Suprapubic skin (tissue), 4 donors: ENCODE data around the gene SCO2. TPM values are rescaled to one million over a fixed set of nuclear protein-coding genes. Genes with fewer than 3 reads are reported as not detected.

ENCODE experiments used
- DNase-seq, 2 donors: peaks; one replicate each; pipeline ENCODE4 v3.0.0-alpha.2; 2019; ENCODE audit warnings: low spot score in 2 of 2
- H3K27ac ChIP-seq: fragments of 200-600 bp; sonication (generic); one replicate; pipeline ENCODE4 v1.5.1; 2019
- H3K27me3 ChIP-seq: fragments of 200-600 bp; sonication (generic); one replicate; pipeline ENCODE4 v1.5.1; 2019
- H3K36me3 ChIP-seq: fragments of 200-600 bp; sonication (generic); one replicate; pipeline ENCODE4 v1.5.1; 2019
- H3K4me1 ChIP-seq: fragments of 200-600 bp; sonication (generic); one replicate; pipeline ENCODE4 v1.5.1; 2019
- H3K4me3 ChIP-seq: fragments of 200-600 bp; sonication (generic); one replicate; pipeline ENCODE4 v1.5.1; 2019; ENCODE audit warnings: mild to moderate bottlenecking
- H3K9me3 ChIP-seq: fragments of 200-600 bp; sonication (generic); one replicate; pipeline ENCODE4 v1.5.1; 2019
- CTCF ChIP-seq, 2 donors: fragments of 200-600 bp in 1 of 2; fragments of 450-650 bp in 1 of 2; sonication (generic) in 1 of 2; IDR thresholded peaks; one replicate each; pipeline ENCODE4 v1.5.1; 2016 to 2019; ENCODE audit warnings: antibody characterized with exemption in 2 of 2, mild to moderate bottlenecking in 1 of 2, moderate library complexity in 1 of 2
- EP300 ChIP-seq: sonication (generic); formaldehyde crosslinking; IDR thresholded peaks from one replicate; pipeline ENCODE4 v1.6.1; 2017; ENCODE audit warnings: antibody characterized with exemption
- POLR2A ChIP-seq, 2 donors: fragments of 450-650 bp; IDR thresholded peaks; one replicate each; pipeline ENCODE4 v1.6.1; 2017; ENCODE audit warnings: antibody characterized with exemption in 2 of 2, mild to moderate bottlenecking in 2 of 2, moderate library complexity in 2 of 2
- POLR2AphosphoS5 ChIP-seq, 3 donors: sonication (generic); formaldehyde crosslinking; IDR thresholded peaks; one replicate each; pipeline ENCODE4 v1.6.1; 2017; ENCODE audit warnings: antibody characterized with exemption in 3 of 3
- WGBS: methylation state at CpG from one replicate; pipeline ENCODE4 v1.1.5; 2018; 5-methylcytosine and 5-hydroxymethylcytosine counted together
- total RNA-seq, 4 donors: library from RNA; depleted of rRNA; stranded (reverse); fragments of >200 nt; gene quantifications; one replicate each; pipeline ENCODE4 v1.1.0, GENCODE V29; 2016

SCO2 gene
- total RNA-seq, 4 donors from 2014 or later, result 1.7 to 7.9 (median 4.7) TPM; not detected in 1

- H3K9me3 ChIP-seq, result no peaks in the 10 kb centered on the region
Measured at GRCh38 chr22:50488886-50489285, 36.5 kb downstream of the SCO2 start.

GRCh38 chr22:50488006-50488677 lies 37.3 kb downstream of the SCO2 start:
- no peaks in the 10 kb centered on the region for H3K36me3 ChIP-seq
- TF ChIP-seq POLR2AphosphoS5 (IDR thresholded peaks at IDR 0.05), result no peak
- TF ChIP-seq CTCF (IDR thresholded peaks at IDR 0.05), result no peak
- no peak for TF ChIP-seq EP300
- no peak for TF ChIP-seq POLR2A (IDR thresholded peaks at IDR 0.05)
- no peak overlapping the region for H3K4me3 ChIP-seq
- WGBS, result 73% methylated on average over 10 of the region's 18 CpGs
- H3K27ac ChIP-seq, result no peak overlapping the region
- H3K27me3 ChIP-seq, result peaks cover 39% of the 10 kb centered on the region
- no peaks in the 10 kb centered on the region for H3K4me1 ChIP-seq
- H3K9me3 ChIP-seq, result no peaks in the 10 kb centered on the region
- no peak for DNase-seq

More at GRCh38 chr22:50488886-50489285, 36.5 kb downstream of the SCO2 start:
- Histone ChIP-seq H3K27ac (no peak overlapping the region), H3K36me3 (no peaks in the 10 kb centered on the region), H3K27me3 (peaks cover 31% of the 10 kb centered on the region), H3K4me3 (no peak overlapping the region), H3K4me1 (no peaks in the 10 kb centered on the region)
- DNase-seq, result no peak
- WGBS, result 78% methylated on average over 16 of the region's 19 CpGs
- TF ChIP-seq POLR2AphosphoS5 (IDR thresholded peaks at IDR 0.05) (no peak), EP300 (no peak), POLR2A (IDR thresholded peaks at IDR 0.05) (no peak), CTCF (IDR thresholded peaks at IDR 0.05) (no peak)

- WGBS, result 74% methylated on average over 7 of the region's 23 CpGs
- Histone ChIP-seq H3K4me1 (no peaks in the 10 kb centered on the region), H3K4me3 (no peak overlapping the region), H3K36me3 (no peaks in the 10 kb centered on the region), H3K27ac (no peak overlapping the region), H3K27me3 (peaks cover 46% of the 10 kb centered on the region), H3K9me3 (no peaks in the 10 kb centered on the region)
- no peak for DNase-seq
- TF ChIP-seq POLR2AphosphoS5 (IDR thresholded peaks at IDR 0.05) (no peak), POLR2A (IDR thresholded peaks at IDR 0.05) (no peak), CTCF (IDR thresholded peaks at IDR 0.05) (no peak), EP300 (no peak)
Measured at GRCh38 chr22:50487290-50488005, 38.0 kb downstream of the SCO2 start.

- H3K27me3 ChIP-seq, result peaks cover 53% of the 10 kb centered on the region
- no peaks in the 10 kb centered on the region for H3K9me3 ChIP-seq
- WGBS, result 57% methylated on average over 14 of the region's 23 CpGs
- no peaks in the 10 kb centered on the region for H3K36me3 ChIP-seq
- no peak for DNase-seq
- H3K4me1 ChIP-seq, result peaks cover 7% of the 10 kb centered on the region
- H3K27ac ChIP-seq, result no peak within 1 kb of the TSS
- no peak within 1 kb of the TSS for H3K4me3 ChIP-seq
- TF ChIP-seq EP300 (no peak), POLR2A (IDR thresholded peaks at IDR 0.05) (no peak), POLR2AphosphoS5 (IDR thresholded peaks at IDR 0.05) (no peak), CTCF (IDR thresholded peaks at IDR 0.05) (no peak)
Measured at GRCh38 chr22:50486561-50487289, 38.7 kb downstream of the SCO2 start, which contains the start of gene MIOX. Gene MIOX (plus strand): TSS chr22:50486859. CDS start chr22:50486898, 39 bp downstream.
